Nephron (organoid): ENCODE measurements around the gene CCL15.

ENCODE experiments used
- H3K27ac Mint-ChIP-seq, 3 experiments: 2 replicates each; pipeline ENCODE4 v1.8.0; 2020; ENCODE audit warnings: mixed read lengths in 3 of 3, mild to moderate bottlenecking in 2 of 3, moderate library complexity in 1 of 3
- H3K27me3 Mint-ChIP-seq: 2 replicates; pipeline ENCODE4 v1.8.0; 2021; ENCODE audit warnings: low read depth, mild to moderate bottlenecking, moderate library complexity, mixed read lengths
- H3K36me3 Mint-ChIP-seq: 2 replicates; pipeline ENCODE4 v1.8.0; 2020; ENCODE audit warnings: low read depth, mixed read lengths
- H3K4me1 Mint-ChIP-seq: 2 replicates; pipeline ENCODE4 v1.8.0; 2020; ENCODE audit warnings: mixed read lengths
- H3K4me3 Mint-ChIP-seq, 3 experiments: 2 replicates each; pipeline ENCODE4 v1.8.0; 2020; ENCODE audit warnings: mild to moderate bottlenecking in 3 of 3, mixed read lengths in 3 of 3, moderate library complexity in 2 of 3
- H3K9me3 Mint-ChIP-seq: 2 replicates; pipeline ENCODE4 v1.8.0; 2020; ENCODE audit warnings: mixed read lengths
- CTCF ChIP-seq, 3 experiments: fragments of 200-600 bp; sonication (generic); IDR thresholded peaks; one replicate each; pipeline ENCODE4 v1.5.0; 2021; ENCODE audit warnings: antibody characterized with exemption in 3 of 3; ENCODE audit not compliant: unreplicated experiment in 3 of 3

CCL15 gene

GRCh38 chr17:36001110-36001771 is at the start of gene CCL15:
Gene CCL15, minus strand, starts transcription at chr17:36001553. Its CDS starts 61 bp downstream, at chr17:36001492.
- H3K4me1 Mint-ChIP-seq: peaks cover 11% of the 10 kb centered on the region
- H3K9me3 Mint-ChIP-seq: no peaks in the 10 kb centered on the region
- peak within 1 kb of the TSS in 1 of 3 experiments; percentile 58 for H3K4me3 Mint-ChIP-seq
- peak within 1 kb of the TSS; percentile 46 to 91 (median 59) for H3K27ac Mint-ChIP-seq
- H3K27me3 Mint-ChIP-seq: peaks cover 19% of the 10 kb centered on the region
- no peak for TF ChIP-seq CTCF (IDR thresholded peaks at IDR 0.05; ENCODE audit: unreplicated experiment in 3 of 3)
- no peaks in the 10 kb centered on the region for H3K36me3 Mint-ChIP-seq

- Mint-ChIP-seq H3K27ac (no peak overlapping the region), H3K4me3 (no peak overlapping the region), H3K27me3 (peaks cover 14% of the 10 kb centered on the region), H3K9me3 (peaks cover 31% of the 10 kb centered on the region), H3K4me1 (no peaks in the 10 kb centered on the region), H3K36me3 (no peaks in the 10 kb centered on the region)
- no peak for TF ChIP-seq CTCF (IDR thresholded peaks at IDR 0.05; ENCODE audit: unreplicated experiment in 3 of 3)
Observed at GRCh38 chr17:36049643-36050042, 48.3 kb upstream of the CCL15 start.

GRCh38 chr17:36048066-36048465 is 46.7 kb upstream of the CCL15 start:
- Mint-ChIP-seq H3K27me3 (peaks cover 9% of the 10 kb centered on the region), H3K27ac (no peak overlapping the region), H3K4me1 (no peaks in the 10 kb centered on the region)

GRCh38 chr17:36036235-36036634 is 34.9 kb upstream of the CCL15 start:
- no peak overlapping the region for H3K27ac Mint-ChIP-seq
- H3K4me3 Mint-ChIP-seq: no peak overlapping the region
- H3K27me3 Mint-ChIP-seq: peaks cover 14% of the 10 kb centered on the region
- no peaks in the 10 kb centered on the region for H3K9me3 Mint-ChIP-seq
- no peaks in the 10 kb centered on the region for H3K36me3 Mint-ChIP-seq
- H3K4me1 Mint-ChIP-seq: no peaks in the 10 kb centered on the region
- no peak for TF ChIP-seq CTCF (IDR thresholded peaks at IDR 0.05; ENCODE audit: unreplicated experiment in 3 of 3)

More at GRCh38 chr17:36048066-36048465, 46.7 kb upstream of the CCL15 start:
- Mint-ChIP-seq H3K36me3 (no peaks in the 10 kb centered on the region), H3K4me3 (no peak overlapping the region), H3K9me3 (peaks cover 31% of the 10 kb centered on the region)
- TF ChIP-seq CTCF (IDR thresholded peaks at IDR 0.05; ENCODE audit: unreplicated experiment in 3 of 3): no peak

GRCh38 chr17:36034127-36034526 is 32.8 kb upstream of the CCL15 start:
- Mint-ChIP-seq H3K27ac (no peak overlapping the region), H3K36me3 (no peaks in the 10 kb centered on the region), H3K4me1 (no peaks in the 10 kb centered on the region), H3K27me3 (peaks cover 16% of the 10 kb centered on the region), H3K4me3 (no peak overlapping the region), H3K9me3 (no peaks in the 10 kb centered on the region)
- TF ChIP-seq CTCF (IDR thresholded peaks at IDR 0.05; ENCODE audit: unreplicated experiment in 3 of 3): no peak

GRCh38 chr17:36030956-36031355 is 29.6 kb upstream of the CCL15 start:
- peaks cover 24% of the 10 kb centered on the region for H3K27me3 Mint-ChIP-seq
- H3K27ac Mint-ChIP-seq: no peak overlapping the region
- H3K4me3 Mint-ChIP-seq: no peak overlapping the region
- no peaks in the 10 kb centered on the region for H3K4me1 Mint-ChIP-seq
- H3K9me3 Mint-ChIP-seq: no peaks in the 10 kb centered on the region
- TF ChIP-seq CTCF (IDR thresholded peaks at IDR 0.05; ENCODE audit: unreplicated experiment in 3 of 3): no peak
- H3K36me3 Mint-ChIP-seq: no peaks in the 10 kb centered on the region
